PC-9 (cell line): ENCODE data around the gene DPP10.

Experiments used
- EZH2 ChIP-seq: fragments of 200-600 bp; sonication (generic); IDR thresholded peaks from 2 replicates; pipeline ENCODE4 v1.8.0; 2017; ENCODE audit warnings: antibody characterized with exemption, low read depth
- TF ChIP-seq, protein P1 (sequence below): fragments of 200-600 bp; sonication (generic); conservative IDR thresholded peaks from 2 replicates; pipeline ENCODE4 v1.6.1; 2017; ENCODE audit warnings: mixed run types, antibody characterized with exemption, mild to moderate bottlenecking, moderate library complexity

- TF ChIP-seq, protein P1, sequence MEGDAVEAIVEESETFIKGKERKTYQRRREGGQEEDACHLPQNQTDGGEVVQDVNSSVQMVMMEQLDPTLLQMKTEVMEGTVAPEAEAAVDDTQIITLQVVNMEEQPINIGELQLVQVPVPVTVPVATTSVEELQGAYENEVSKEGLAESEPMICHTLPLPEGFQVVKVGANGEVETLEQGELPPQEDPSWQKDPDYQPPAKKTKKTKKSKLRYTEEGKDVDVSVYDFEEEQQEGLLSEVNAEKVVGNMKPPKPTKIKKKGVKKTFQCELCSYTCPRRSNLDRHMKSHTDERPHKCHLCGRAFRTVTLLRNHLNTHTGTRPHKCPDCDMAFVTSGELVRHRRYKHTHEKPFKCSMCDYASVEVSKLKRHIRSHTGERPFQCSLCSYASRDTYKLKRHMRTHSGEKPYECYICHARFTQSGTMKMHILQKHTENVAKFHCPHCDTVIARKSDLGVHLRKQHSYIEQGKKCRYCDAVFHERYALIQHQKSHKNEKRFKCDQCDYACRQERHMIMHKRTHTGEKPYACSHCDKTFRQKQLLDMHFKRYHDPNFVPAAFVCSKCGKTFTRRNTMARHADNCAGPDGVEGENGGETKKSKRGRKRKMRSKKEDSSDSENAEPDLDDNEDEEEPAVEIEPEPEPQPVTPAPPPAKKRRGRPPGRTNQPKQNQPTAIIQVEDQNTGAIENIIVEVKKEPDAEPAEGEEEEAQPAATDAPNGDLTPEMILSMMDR = no peak
- TF ChIP-seq EZH2 = no peak
Measured at GRCh38 chr2:114651933-114652332, 209.5 kb downstream of the DPP10 start.
